Hippocampal formation (tissue), 2 donors: ENCODE measurements around the gene SLC35F3.

Experiments used
- DNase-seq, 2 donors: peaks; one replicate each; lab custom pipeline; 2025; lab: John Stamatoyannopoulos, UW

The SLC35F3 gene

DNA sequence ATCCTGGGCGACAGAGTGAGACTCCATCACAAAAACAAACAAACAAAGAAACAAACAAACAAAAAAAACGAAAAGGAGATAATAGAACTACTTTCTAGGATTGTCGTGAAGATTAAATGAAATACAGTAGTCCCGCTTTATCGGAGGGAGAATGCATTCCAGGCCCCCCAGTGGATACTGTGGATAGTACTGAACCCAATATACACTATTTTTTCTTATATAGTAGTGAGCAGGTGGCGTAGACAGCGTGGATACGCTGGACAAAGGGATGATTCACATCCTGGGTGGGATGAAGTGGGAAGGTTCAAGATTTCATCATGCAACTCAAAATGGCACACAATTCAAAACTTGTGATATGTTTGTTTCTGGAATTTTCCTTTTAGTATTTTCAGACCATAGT, 8.0 kb downstream of the SLC35F3 start:
- no peak for DNase-seq

DNA sequence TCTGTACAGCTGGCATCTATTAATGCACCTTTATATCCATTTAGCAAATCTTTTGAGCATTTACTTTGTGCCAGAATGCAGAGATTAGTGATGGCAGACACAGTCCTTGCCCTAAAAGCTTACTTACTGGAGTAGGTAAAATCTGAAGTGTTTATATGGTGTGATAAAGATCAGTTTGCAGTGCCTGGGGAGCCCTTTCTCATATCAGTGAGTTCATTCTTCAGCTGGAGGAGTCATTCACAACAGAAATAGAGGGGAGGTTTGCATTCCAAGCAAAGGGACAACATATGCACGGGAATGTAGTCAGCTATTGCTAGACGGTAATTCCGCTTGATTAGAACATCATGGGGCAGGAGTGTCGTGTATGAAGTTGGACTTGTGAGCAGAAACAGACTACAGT, 8.4 kb downstream of the SLC35F3 start:
- DNase-seq, result no peak

DNA sequence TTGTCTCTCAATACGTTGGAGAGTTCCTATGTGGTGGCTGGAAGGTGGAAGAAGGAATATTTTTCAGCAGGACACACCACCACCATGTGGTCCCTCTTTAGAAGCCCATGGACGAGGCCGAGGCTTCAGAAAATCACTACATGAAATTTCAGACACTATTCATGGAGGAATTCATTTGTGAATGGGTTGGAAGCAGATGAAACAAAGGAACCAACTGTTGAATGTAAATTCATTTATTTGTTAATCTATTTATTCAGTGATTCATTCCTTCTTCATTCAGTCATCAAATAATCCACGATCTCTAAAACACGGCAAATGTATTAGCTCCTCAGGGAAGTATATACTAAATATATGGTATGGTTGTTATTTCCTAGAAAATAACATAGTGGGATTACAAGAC, 12.2 kb downstream of the SLC35F3 start:
- DNase-seq, result no peak

- DNase-seq, result no peak
These were observed 15.3 kb downstream of the SLC35F3 start for GRCh38 chr1:233919786-233920185.

DNA sequence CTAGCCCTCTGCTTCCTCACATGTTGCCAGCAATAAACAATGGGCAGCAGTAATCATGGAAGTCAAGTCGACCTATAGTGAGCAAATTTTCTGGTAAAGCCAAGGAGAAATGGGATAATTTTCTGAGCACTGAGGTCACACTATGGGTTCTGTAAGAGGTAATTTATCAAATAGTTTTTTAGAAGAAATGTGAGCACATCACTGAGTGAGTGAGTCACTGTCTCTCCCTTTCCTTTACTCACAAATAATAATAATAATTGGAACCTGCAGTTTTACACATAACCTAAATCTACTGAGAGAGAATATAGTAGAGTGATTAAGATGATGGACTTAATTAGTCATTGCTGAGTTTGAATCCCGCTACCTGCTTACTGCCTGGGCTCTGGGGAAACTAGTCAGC, 23.6 kb downstream of the SLC35F3 start:
- no peak for DNase-seq

- DNase-seq, result no peak
These were observed 28.9 kb downstream of the SLC35F3 start for GRCh38 chr1:233933339-233933738.

DNA sequence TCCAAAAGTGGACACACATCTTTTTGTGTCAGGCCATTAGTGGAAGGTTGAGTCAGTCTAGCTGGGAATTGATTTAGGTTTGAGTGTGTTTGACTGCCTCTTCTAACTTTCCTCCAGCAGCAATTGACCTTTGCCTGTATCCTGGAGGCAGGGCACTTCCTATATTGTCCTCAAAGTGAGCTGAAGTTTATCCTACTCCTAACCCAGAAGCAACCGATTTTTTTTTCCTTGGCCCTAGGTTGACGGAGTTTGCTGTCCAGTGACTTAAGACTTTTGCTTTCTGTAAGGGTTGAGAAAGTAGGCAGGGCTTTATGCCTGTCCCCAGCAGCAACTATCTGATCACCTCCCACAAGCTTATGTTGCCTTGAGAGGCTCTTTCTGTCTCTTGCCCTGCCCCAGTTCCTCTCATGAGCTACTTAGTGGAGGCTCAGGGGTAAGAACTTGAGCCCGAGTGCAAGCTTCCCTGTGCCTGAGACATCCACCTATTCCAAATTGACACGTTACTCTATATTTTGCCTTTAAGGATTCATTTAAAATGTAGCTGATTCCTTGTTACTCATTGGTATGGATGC, 30.9 kb downstream of the SLC35F3 start:
- no peak for DNase-seq

DNA sequence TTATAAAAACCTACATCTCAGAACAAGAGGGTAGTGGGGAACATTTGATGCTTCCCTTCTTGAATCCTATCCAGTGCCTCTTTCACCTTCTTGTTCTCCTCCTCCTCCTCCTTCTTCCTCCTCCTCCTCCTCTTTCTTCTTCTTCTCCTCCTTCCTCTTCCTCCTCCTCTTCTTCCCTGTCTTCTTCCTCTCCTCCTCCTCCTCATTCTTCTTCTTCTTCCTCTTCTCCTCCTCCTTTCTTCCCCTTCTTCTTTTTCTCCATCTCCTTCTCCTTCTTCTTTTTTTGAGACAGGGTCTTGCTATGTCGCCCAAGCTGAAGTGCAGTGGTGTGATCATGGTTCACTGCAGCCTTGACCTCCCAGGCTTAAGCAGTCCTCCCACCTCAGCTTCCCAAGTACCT, 31.9 kb downstream of the SLC35F3 start:
- DNase-seq, result no peak

GRCh38 chr1:233936842-233937241, 32.4 kb downstream of the SLC35F3 start:
- DNase-seq, result no peak

- DNase-seq, result no peak
These were observed 34.0 kb downstream of the SLC35F3 start for GRCh38 chr1:233938476-233938875.

- no peak for DNase-seq
These were observed 35.0 kb downstream of the SLC35F3 start for GRCh38 chr1:233939451-233939850.

- DNase-seq, result no peak
These were observed 36.4 kb downstream of the SLC35F3 start for GRCh38 chr1:233940908-233941307.

DNA sequence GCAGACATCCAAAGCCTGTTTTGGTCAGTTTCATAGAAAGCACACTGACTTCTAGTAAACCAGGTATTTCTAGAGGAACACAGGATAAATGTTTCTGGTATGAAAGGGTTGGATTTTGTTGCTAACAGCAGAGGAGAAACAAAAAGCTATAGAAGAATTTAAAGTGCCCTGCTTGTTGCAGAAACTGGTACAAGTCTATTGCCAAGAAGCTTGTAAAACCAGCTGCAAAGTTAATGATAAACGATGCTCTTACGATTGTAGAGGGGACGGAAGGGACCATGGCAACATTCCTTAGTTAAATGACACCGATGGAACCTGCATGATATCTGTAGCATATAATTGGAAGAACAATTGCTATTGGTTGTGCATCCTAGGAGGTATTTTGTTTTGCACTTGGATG, 40.1 kb downstream of the SLC35F3 start:
- DNase-seq, result no peak

DNA sequence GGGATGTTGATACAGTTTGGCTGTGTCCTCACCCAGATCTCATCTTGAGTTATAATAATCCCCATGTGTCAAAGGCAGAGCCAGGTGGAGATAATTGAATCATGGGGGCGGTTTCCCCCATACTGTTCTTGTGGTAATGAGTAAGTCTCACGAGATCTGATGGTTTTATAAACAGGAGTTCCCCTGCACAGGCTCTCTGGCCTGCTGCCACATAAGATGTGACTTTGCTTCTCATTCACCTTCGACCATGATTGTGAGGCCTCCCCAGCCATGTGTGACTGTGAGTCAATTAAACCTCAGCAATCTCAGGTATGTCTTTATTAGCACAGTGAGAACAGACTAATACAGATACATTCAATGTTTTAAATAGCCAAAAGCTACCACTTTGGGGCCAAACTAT, 41.1 kb downstream of the SLC35F3 start:
- no peak for DNase-seq

DNA sequence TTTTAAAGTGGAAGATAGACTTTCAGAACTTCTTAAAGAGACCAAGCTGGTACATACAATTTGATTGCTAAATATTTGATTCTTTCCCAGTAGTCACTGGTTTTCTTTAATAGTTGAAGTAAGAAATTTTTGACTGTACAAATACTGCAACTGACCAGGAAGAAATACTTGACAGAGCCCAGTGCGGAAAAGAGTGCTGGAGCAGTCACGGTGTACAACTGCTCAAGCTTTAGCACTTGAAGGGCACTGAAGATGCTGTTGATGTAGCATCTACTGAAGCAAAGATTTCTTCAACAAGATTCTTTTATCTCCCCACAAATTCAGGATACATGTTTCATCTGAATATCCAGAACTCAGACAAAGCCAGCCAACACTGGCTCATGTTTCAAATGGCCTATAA, 41.5 kb downstream of the SLC35F3 start:
- DNase-seq, result no peak

- no peak for DNase-seq
These were observed 42.2 kb downstream of the SLC35F3 start for GRCh38 chr1:233946724-233947123.

DNA sequence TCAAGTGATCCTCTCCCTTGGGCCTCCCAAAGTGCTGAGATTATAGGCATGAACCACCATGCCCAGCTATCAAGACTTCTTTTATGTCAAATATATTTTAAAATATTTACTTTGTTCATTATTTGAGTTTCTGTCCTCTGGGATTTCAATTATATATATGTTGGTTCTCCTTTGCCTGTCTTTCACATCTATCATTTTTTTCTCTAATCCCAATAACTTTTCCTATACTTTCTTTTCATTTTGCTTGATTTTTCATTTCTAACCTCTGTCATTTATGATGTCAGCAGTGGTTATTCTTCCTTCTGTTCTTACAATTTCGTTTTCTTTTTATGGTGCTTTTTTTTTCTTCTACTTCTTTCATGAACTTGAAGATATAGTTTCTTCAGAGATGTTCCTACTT, 47.3 kb downstream of the SLC35F3 start:
- no peak for DNase-seq

GRCh38 chr1:233957691-233958090, 53.2 kb downstream of the SLC35F3 start:
- no peak for DNase-seq

GRCh38 chr1:233959102-233959501, 54.6 kb downstream of the SLC35F3 start:
- DNase-seq, result no peak

DNA sequence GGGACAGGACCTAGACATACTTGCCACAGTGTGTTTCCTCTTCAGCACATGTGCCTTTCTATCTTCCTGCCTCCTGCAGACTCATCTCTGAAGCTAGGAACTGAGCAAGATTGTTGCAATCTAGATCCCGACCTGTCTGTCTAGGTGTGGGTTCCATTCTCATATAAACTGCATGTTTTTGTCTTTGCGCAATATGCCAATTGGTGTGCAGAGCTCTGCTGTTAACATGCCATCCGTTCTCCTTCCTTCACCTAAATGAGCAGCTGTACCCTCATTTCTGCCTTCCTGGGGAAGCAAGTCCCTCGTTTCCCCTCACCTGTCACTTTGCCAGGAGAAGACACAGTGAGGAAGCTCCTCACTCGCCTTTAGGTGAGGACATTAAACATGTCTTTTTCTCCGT, 55.5 kb downstream of the SLC35F3 start:
- no peak for DNase-seq

GRCh38 chr1:233960386-233960785, 55.9 kb downstream of the SLC35F3 start:
- no peak for DNase-seq

DNA sequence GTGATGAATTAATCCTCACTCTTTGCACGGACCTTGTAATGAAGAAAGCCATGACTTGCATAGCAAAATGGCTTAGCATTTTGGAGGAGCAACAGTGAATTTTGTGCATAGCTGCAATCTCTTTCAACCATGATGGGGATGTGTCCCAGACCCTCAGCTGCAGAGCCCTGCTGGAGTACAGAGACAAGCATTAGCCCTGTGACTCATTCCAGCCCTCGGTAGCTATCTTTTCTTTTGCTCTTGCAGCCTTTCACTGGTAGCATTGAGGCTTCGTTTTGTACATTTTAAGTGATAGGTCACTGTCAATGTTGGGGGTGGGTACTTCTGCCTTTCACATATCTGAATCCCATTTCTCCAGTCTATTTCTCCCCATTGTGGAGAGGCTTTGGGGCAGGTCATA, 58.4 kb downstream of the SLC35F3 start:
- no peak for DNase-seq

GRCh38 chr1:233965856-233966255, 61.4 kb downstream of the SLC35F3 start:
- no peak for DNase-seq

DNA sequence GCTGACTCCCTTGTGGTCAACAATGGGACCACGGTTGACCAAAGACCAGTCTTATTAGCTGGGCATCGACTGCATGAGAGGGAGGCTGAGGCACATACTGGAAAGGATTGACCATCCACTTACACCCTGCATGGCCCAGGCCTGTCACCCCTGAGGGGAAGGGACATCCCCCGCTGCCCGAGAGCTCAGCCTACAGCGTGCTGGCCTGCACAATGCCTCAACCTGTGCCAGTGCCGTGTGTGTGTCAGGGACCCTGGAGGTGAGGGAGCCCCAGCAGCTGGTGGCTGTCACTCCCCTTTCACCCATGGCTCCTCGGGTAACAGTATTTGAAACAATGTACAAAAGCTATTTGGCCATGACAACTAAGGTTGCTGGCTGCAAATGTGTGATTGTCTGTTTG, 67.3 kb downstream of the SLC35F3 start:
- DNase-seq, result no peak

- DNase-seq, result no peak
These were observed 68.1 kb downstream of the SLC35F3 start for GRCh38 chr1:233972563-233972950.
